Measurements from ENCODE around the gene WFDC10A. TPM values are rescaled to one million over a fixed set of nuclear protein-coding genes. Genes with fewer than 3 reads are reported as not detected.

The WFDC10A gene
- not detected in 2 replicates for total RNA-seq

GRCh38 chr20:45629496-45630100, at the start of gene WFDC10A:
Gene WFDC10A, plus strand, starts transcription at chr20:45629739. Its CDS starts 75 bp downstream, at chr20:45629814.

GRCh38 chr20:45631184-45631583, 1.6 kb downstream of the WFDC10A start, which contains the start of gene WFDC9:
Gene WFDC9, minus strand, starts transcription at chr20:45631284. Its CDS starts 21,103 bp downstream, at chr20:45610181.

DNA sequence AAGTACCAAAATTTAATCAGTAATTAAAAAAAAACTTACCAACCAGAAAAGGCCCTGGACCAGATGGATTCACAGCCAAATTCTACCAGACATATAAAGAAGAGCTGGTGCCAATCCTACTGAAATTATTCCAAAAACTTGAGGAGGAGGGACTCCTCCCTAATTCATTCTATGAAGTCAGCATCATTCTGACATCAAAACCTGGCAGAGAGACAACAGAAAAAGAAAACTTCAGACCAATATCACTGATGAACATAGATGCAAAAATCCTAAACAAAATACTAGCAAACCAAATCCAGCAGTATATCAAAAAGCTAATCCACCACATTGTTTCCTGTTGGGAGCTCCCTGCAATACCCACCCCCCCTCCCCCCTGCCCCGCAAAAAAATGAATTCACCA, 40.6 kb downstream of the WFDC10A start, which contains the start of gene WFDC11:
Gene WFDC11, minus strand, starts transcription at position 101 of the 400 bp plus-strand sequence. CDS start 19,639 bp downstream, outside the sequence.

Other genes starting within 250 kb of the WFDC10A start
- gene DBNDD2, start 221.4 kb upstream of the WFDC10A start, total RNA-seq, result 1.4 and 3.5 TPM in 2 replicates
- gene PIGT, start 213.6 kb upstream of the WFDC10A start, total RNA-seq, result 11.9 and 24.0 TPM in 2 replicates
- not detected in 2 replicates for gene WFDC2, start 160.0 kb upstream of the WFDC10A start, total RNA-seq
- not detected in 2 replicates for gene SPINT3, start 114.1 kb upstream of the WFDC10A start, total RNA-seq
- gene WFDC6, start 90.3 kb upstream of the WFDC10A start, total RNA-seq, result not detected in 2 replicates
- gene EPPIN, start 82.3 kb upstream of the WFDC10A start, total RNA-seq, result not detected in 2 replicates
- not detected in 2 replicates for gene WFDC8, start 50.5 kb upstream of the WFDC10A start, total RNA-seq
- not detected in 2 replicates for gene WFDC9, start 1.5 kb downstream of the WFDC10A start, total RNA-seq
- not detected in 2 replicates for gene WFDC11, start 40.5 kb downstream of the WFDC10A start, total RNA-seq
- gene WFDC13, start 72.3 kb downstream of the WFDC10A start, total RNA-seq, result not detected in 2 replicates
- not detected in 2 replicates for gene WFDC10B, start 75.3 kb downstream of the WFDC10A start, total RNA-seq
- gene SPINT4, start 92.6 kb downstream of the WFDC10A start, total RNA-seq, result not detected in 2 replicates
- gene WFDC3, start 162.1 kb downstream of the WFDC10A start, total RNA-seq, result 0.19 and 0.56 TPM in 2 replicates
- 8.7 and 25.9 TPM in 2 replicates for gene DNTTIP1, start 162.2 kb downstream of the WFDC10A start, total RNA-seq
- gene UBE2C, start 182.9 kb downstream of the WFDC10A start, total RNA-seq, result 7.9 and 46.4 TPM in 2 replicates
- 0.56 TPM in 1 of 2 replicates, not detected in the other for gene TNNC2, start 197.6 kb downstream of the WFDC10A start, total RNA-seq
- 33.4 and 44.0 TPM in 2 replicates for gene SNX21, start 204.1 kb downstream of the WFDC10A start, total RNA-seq
- 33.4 and 35.5 TPM in 2 replicates for gene ACOT8, start 227.7 kb downstream of the WFDC10A start, total RNA-seq
- 3.7 and 5.4 TPM in 2 replicates for gene ZSWIM3, start 227.9 kb downstream of the WFDC10A start, total RNA-seq